Heart left ventricle (tissue), 13 donors: ENCODE data around the gene BAIAP2L1.

ENCODE experiments used
- POLR2A ChIP-seq, 2 donors: fragments of 450-650 bp; IDR thresholded peaks; one replicate each; pipeline ENCODE4 v1.6.1; 2017; ENCODE audit warnings: antibody characterized with exemption in 2 of 2, mild to moderate bottlenecking in 2 of 2, moderate library complexity in 2 of 2
- TF ChIP-seq, protein P1 (sequence below), 12 donors: fragments of 200-600 bp; sonication (generic) in 4 of 12; IDR thresholded peaks; one replicate each; pipeline versions ENCODE4 v1.5.0 to v1.8.0; 2018 to 2022; ENCODE audit warnings: antibody characterized with exemption in 12 of 12, mild to moderate bottlenecking in 5 of 12
- donor health status: ischemic (EF 13 %, LVEDD 7.1; RV severe dilation, severe dysfunction).
- donor health status: DM: no; HTN: yes; CAD: no.
- donor health status: DM: no; HTN: no; CAD: no.
- donor health status: ischemic (EF 25% LVEDD 6.9; RV normal size, moderate dysfunction).
- donor health status: ischemic (EF 25% LVEDD 5.7; RV mildly dilated, moderate dysfunction).
- donor health status: ischemic (EF 35%, LVEDD 5.7; RV mildly dilated, moderate dysfunction).
- donor health status: nonischemic (EF 11% LVEDD 7.7; RV severe dilation, severe dysfunction).
- donor health status: DM: yes; HTN: yes; CAD: no.
- donor health status: PGD.
- donor health status: ischemic (EF 29% LVEDD 5.4; RV normal size, mild dysfunction).
- donor health status: nonischemic (EF 23%, LVEDD 6.1; RV moderate dilation, normal function).

GRCh38 chr7:98287486-98287959 is 113.4 kb downstream of the BAIAP2L1 start:
- no peak for TF ChIP-seq POLR2A (IDR thresholded peaks at IDR 0.05)
- TF ChIP-seq, protein P1, sequence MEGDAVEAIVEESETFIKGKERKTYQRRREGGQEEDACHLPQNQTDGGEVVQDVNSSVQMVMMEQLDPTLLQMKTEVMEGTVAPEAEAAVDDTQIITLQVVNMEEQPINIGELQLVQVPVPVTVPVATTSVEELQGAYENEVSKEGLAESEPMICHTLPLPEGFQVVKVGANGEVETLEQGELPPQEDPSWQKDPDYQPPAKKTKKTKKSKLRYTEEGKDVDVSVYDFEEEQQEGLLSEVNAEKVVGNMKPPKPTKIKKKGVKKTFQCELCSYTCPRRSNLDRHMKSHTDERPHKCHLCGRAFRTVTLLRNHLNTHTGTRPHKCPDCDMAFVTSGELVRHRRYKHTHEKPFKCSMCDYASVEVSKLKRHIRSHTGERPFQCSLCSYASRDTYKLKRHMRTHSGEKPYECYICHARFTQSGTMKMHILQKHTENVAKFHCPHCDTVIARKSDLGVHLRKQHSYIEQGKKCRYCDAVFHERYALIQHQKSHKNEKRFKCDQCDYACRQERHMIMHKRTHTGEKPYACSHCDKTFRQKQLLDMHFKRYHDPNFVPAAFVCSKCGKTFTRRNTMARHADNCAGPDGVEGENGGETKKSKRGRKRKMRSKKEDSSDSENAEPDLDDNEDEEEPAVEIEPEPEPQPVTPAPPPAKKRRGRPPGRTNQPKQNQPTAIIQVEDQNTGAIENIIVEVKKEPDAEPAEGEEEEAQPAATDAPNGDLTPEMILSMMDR (IDR thresholded peaks at IDR 0.05): no peak
